Fibroblast of pulmonary artery (primary cell): Measurements from ENCODE around the gene SATB1.

ENCODE experiments used
- DNase-seq: peaks from one replicate; pipeline ENCODE4 v3.0.0-alpha.2; 2010; ENCODE audit warnings: low read depth
- H3K4me3 ChIP-seq: replicated peaks from 2 replicates; pipeline ENCODE4 v1.5.1; 2011; ENCODE audit warnings: low read depth, mild to moderate bottlenecking, control low read depth, low read length, moderate library complexity
- TF ChIP-seq, protein P1 (sequence below): IDR thresholded peaks from 2 replicates; pipeline ENCODE4 v1.5.1; 2011; ENCODE audit warnings: mild to moderate bottlenecking, control low read depth, low read length, inconsistent platforms; ENCODE audit errors: missing control alignments

Gene SATB1

DNA sequence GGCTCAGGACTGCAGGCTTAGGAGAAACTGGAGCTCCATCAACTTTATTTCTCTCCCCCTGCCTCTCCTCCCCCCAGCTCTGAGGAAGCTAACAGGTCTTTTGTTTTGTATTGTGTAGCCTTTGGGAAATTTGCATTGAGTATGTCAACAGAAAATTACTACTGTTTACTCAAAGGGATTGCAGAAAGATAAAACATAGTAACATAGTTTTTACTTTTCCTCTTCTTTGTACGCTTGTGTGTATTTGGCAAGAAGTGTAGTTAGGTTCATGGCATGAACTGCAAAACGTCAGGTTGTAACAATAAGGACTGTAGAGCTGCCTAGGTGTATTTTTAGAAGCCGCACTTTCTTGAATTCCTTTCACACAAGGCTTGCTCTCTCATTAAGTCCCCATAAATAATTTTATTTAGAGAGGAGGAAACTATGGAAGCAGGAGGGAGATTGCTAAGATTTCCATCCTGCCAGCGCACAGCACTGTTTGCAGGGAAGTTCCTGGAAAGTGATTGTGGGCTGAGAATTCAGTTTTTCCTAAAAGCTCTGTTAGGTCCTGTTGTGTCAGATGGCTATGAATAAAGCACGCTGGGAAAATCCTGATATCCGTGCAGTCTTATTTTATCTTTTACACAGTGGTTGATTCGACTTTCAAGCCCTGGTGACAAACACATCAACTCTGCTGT, 21.1 kb upstream of the SATB1 start:
- TF ChIP-seq, protein P1, sequence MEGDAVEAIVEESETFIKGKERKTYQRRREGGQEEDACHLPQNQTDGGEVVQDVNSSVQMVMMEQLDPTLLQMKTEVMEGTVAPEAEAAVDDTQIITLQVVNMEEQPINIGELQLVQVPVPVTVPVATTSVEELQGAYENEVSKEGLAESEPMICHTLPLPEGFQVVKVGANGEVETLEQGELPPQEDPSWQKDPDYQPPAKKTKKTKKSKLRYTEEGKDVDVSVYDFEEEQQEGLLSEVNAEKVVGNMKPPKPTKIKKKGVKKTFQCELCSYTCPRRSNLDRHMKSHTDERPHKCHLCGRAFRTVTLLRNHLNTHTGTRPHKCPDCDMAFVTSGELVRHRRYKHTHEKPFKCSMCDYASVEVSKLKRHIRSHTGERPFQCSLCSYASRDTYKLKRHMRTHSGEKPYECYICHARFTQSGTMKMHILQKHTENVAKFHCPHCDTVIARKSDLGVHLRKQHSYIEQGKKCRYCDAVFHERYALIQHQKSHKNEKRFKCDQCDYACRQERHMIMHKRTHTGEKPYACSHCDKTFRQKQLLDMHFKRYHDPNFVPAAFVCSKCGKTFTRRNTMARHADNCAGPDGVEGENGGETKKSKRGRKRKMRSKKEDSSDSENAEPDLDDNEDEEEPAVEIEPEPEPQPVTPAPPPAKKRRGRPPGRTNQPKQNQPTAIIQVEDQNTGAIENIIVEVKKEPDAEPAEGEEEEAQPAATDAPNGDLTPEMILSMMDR = no peak
- DNase-seq = no peak
- no peak overlapping the region for H3K4me3 ChIP-seq

DNA sequence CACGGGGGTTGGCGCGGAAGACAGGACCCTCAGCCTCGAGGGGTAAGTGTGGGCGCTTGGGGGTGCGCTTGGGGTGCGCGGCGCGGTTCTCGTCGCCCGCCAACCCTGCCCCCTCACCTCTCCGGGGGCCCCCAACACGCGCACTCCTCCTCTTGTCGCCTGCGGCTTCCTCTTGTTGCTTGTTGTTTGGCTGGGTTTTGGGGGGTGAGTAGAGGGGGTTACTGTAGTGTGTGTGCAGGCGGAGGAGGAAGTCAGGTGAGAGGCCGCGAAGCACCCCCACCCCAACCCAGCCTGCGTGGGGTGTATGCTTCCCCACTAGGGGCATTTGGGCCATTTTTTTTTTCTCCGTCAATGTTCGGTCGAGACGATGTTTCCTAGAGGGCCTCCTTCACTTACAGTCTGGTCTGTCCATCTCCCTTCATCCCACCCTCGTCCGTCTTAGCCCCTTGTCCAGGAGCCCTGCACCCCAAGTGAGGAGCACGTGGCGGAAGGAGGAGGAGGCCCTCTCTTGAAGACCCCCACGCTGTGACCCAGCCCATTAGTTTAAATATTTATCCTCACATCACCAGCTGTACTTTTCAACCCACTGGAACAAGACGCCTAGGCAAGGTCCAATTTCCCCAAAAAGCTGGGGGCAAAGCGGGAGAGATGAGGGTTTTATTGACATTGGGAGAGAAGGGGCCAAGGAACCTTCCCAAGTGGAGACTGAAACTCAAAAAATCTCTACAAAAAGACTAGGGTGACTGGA, 20.4 kb upstream of the SATB1 start:
- DNase-seq = no peak
- H3K4me3 ChIP-seq = peak overlapping the region; percentile 31
- TF ChIP-seq, protein P1 = no peak

DNA sequence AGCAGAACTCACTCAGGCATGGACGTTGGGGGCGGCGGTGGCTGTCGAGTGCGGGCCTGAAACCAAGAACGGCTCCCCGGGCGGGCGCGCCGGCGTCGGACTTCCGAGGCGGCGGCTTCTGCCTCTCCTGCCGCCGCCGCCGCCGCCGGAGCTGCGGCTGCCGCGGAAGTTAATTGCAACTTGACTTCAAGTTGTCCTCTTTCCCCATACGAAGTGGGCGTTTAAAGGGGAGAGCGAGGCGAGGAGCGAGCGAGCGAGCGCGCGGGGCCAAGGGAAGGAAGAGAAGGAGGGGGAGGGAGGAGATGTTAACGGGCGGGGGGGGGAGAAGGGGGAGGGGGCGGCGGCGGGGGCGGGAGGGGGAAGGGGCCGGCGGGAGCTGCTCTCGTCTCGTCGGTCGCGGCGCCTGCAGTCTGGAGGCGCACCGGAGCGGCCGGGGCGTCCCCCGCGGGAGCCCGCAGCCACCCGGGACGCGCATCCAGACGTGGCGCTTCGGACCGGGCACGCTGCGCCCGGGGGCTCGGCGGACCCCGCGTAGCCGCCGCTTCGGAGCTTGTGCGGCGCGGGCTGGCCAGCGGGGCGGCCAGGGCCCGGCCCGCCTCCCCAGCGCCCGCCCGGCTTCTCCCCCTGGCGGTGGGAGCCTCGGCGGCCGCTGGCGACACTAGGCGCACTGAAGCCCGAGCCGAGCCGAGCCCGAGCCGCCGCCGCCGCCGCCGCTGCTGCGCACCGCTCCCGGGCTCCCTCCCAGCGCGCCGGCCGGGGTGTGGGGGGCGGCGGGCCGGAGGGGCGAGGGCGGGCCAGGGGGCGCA, 19.7 kb upstream of the SATB1 start:
- TF ChIP-seq, protein P1 = peak; percentile 5
- peak overlapping the region; percentile 39 for H3K4me3 ChIP-seq
- DNase-seq = peak; percentile 52

DNA sequence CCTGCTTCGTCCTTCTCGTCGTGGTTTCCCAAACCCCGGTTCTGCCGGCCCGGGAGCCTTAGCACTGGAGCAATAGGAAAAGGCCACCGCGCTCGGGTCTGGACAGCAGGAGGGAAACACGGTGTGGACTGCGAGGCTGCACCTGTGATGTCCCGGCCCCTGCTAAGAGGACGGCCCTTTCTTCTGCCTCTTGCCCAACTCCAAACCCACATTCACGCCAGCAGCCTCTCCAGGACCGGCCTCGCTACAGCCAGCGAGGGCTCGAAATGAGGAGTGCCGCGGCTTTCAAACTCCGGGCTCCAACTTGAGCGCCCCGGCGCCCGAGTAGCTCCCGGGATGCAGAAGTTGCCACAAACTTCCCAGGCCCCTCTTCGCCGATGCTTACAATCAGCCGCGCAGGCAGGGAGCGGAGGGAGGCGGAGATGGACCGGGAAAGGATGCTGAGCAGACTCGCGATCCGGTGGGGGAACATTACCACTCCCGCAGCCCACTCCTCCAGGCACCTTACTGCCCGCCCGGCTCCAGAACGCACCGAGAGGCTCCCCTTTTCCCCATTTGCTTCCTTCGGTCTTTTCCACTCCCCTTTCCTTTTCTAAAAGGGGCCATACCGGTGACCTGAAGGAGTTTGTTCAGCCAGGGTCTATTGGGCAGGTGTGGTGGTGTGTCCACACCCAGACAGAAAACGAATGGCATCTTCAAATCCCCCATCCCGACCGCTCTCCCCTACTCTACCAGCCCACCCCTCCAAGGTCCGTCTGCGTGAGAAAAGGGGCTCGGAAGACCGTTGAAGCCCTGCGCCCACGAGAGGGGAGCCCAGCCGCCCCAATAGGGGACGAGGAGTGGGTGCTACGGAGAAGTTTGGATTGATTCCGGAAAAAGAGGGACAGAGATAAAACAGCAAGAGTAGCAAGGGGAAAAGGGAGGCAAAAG, 18.8 kb upstream of the SATB1 start:
- DNase-seq = no peak
- TF ChIP-seq, protein P1 = no peak
- H3K4me3 ChIP-seq = peak overlapping the region; percentile 39

DNA sequence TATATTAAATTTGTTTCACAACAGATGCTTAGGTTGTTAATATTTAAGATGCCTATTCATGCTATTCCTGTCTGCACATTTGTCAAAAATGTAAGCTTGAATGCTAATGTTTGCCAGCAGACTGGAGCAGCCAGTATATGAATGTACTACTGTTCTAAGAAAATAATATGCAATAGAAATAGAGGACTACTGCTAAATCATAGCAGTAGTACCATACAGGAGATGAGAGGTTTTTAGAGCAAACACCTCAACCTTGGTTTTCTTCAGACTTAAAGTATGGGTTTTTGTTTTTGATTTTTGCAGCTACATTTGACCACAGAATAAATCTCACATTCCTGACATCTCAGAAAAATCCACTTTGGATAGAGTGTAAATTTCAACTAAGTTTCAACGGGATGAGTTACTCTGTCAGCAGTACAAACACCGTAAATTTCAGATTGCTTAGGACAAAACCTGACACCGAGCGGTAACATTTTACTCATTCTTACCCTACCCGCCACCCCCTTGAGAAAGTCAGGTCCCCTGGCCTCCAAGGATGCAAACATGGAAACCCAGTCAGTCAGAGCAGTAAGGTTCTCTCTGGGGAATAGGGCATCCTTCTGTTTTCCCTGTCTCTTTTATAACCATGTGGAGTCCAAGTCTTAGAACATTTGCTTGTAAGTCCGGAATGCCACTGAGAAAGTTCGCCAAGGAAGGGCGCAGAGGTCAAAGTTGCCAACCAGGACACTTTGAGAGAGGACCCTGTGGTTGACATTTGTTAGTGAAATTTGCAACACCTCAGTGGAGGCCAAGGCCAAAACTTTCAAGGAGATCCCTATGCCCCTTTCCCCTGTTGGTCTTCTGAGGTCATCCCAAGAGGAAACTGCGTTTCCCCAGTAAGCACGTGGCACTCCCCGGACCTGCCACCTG, 17.9 kb upstream of the SATB1 start:
- DNase-seq = no peak
- TF ChIP-seq, protein P1 = no peak
- H3K4me3 ChIP-seq = no peak overlapping the region
